Measurements from ENCODE around the gene RNF10. TPM values are rescaled to one million over a fixed set of nuclear protein-coding genes. Genes with fewer than 3 reads are reported as not detected.

Gene RNF10
- total and polyA plus RNA-seq, 12 donors: 218 to 778 (median 271) TPM

DNA sequence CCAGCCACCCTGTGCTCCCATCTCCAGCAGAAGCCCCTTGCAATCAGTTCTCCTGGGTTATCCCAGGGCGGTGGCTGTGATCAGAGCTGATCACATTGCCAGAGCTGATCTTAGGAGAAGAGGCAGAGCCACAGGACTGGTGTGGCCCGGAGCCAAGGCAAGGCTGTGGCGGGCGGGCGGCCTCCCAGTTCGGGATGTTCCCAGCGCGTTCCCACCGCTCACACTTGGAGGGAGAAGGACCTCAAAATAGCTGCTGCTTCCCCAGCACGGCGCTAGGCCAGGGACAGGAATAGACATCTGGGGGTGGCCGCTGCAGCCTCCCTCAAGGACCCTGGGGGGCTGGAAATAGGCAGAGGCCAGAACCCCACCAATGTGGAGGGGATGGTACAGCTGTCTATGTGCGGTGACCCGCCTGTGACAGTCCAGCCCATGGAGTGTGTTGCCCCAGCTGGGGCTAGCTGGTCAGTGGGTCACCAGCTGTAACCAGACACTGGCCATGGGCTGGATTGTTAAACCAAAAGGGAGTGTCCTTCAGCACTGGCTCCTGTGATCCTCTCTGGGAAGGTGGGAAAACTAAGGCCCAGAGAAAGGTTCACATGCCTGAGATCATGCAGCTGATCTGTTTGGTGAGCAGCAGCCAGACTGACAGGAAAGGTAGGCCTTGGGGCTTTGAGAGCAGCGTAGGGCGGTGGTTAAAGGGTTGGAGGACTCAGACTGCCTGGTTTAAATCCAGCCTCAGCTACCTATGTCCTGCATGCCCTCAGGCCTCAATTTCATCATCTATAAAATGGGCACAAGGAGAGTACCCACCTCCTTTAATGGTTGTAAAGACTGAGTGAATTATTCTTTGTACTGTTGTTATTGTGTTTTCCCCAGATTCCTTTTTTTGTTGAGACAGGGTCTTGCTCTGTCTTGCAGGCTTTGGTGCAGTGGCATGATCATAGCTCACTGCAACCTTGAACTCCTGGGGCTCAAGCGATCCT is 55.1 kb downstream of the RNF10 start:
- Histone ChIP-seq H3K4me1 (peaks cover 0 to 25% (median 12%) of the 10 kb centered on the region in 9 donors), H3K27ac (peak overlapping the region in 9 of 10 donors; percentile 49 to 84 (median 65)), H3K36me3 (no peaks in the 10 kb centered on the region), H3K9me3 (no peaks in the 10 kb centered on the region), H3K4me3 (no peak overlapping the region), H3K27me3 (peaks cover 0 to 16% (median 0%) of the 10 kb centered on the region in 7 donors)
- ATAC-seq (peak; percentile 57 to 97 (median 86)), DNase-seq (peak; percentile 68 to 84)
- WGBS, 2 donors: 37 to 44% methylated on average over 17 of the region's 17 CpGs
- intact Hi-C loops (cut with DNase I): loop anchor here in 5 of 10 donors (5.0 to 10.0 kb wide), 7 partner anchors 53 to 518 kb away; partner anchors contain the start of genes UNC119B (in 2 of the 5), CABP1 (in 1 of the 5) and HNF1A (in 1 of the 5)
- TF ChIP-seq, protein P1, sequence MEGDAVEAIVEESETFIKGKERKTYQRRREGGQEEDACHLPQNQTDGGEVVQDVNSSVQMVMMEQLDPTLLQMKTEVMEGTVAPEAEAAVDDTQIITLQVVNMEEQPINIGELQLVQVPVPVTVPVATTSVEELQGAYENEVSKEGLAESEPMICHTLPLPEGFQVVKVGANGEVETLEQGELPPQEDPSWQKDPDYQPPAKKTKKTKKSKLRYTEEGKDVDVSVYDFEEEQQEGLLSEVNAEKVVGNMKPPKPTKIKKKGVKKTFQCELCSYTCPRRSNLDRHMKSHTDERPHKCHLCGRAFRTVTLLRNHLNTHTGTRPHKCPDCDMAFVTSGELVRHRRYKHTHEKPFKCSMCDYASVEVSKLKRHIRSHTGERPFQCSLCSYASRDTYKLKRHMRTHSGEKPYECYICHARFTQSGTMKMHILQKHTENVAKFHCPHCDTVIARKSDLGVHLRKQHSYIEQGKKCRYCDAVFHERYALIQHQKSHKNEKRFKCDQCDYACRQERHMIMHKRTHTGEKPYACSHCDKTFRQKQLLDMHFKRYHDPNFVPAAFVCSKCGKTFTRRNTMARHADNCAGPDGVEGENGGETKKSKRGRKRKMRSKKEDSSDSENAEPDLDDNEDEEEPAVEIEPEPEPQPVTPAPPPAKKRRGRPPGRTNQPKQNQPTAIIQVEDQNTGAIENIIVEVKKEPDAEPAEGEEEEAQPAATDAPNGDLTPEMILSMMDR (IDR thresholded peaks at IDR 0.05): no peak

DNA sequence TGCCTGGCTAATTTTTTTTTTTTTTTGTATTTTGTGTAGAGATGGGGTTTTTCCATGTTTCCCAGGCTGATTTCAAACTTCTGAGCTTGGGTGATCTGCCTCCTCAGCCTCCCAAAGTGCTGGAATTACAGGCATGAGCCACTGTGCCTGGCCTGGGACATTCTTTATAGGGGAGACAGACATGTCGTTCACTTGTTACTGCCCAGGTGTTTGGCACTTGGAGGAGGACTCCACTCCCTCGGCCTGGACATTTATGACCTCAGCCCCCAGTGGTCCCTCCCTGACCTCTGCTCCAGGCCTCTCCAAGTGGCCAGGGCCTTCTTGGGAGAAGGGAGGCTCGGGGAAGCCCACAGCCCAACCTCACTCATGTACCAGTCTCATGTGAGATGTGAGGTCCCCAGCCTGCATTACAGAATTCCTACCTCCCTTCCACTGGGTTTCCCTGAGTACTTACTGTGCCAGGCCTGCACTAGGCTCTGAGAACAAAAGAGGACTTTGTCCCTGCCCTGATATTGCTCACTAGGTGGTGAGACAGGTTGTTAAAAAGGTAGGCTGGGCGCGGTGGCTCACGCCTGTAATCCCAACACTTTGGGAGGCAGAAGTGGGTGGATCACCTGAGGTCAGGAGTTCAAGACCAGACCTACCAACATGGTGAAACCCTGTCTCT is 56.7 kb downstream of the RNF10 start:
- TF ChIP-seq, protein P1 (IDR thresholded peaks at IDR 0.05): no peak
- no peaks in the 10 kb centered on the region for H3K9me3 ChIP-seq
- ATAC-seq: no peak
- H3K4me3 ChIP-seq: no peak overlapping the region
- DNase-seq: no peak
- H3K4me1 ChIP-seq: peaks cover 0 to 16% (median 7%) of the 10 kb centered on the region in 9 donors
- H3K36me3 ChIP-seq: no peaks in the 10 kb centered on the region
- no peaks in the 10 kb centered on the region for H3K27me3 ChIP-seq
- intact Hi-C loops (cut with DNase I): loop anchor here in 2 of 10 donors (10.0 kb wide), 2 partner anchors 504 to 514 kb away; no protein-coding TSS in a partner anchor
- 80 to 84% methylated on average over 6 of the region's 6 CpGs for WGBS, 2 donors
- H3K27ac ChIP-seq: no peak overlapping the region

DNA sequence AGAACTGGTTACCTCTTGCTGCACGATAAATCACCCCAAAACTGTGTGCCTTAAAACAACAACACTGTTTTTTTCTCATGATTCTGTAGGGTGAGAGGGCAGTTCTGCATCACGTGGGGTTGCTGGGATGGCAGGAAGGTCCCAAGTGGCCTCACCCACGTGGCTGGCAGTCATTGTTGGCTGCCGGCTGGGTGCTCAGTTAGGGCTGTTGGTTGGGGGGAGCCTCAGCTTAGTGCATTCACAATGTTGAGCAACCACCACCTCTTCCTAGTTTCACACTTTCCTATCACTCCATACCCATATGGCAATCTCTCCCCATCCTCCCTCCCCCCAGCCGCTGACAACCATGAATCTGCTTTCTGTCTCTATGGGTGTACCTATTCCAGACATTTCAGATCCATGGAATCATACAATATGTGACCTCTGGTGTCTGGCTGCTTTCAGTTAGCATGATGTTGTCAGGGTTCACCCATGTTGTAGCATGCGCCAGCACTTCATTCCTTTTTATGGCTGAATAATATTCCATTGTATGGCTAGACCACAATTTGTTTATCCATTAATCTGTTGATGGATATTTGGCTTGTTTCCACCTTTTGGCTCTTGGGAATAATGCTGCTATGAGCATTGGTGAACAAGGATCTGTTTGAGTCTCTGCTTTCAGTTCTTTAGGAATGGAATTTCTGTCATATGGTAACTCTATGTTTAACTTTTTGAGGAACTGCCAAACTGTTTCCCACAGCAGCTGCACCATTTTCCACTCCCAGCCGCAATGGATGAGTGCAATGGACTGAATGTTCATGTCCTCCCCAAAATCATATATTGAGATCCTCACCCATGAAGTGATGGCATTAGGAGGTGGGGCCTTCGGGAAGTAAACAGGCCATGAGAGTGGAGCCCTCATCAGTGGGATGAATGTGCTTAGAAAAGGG is 58.2 kb downstream of the RNF10 start:
- intact Hi-C loops (cut with DNase I): loop anchor here in 2 of 10 donors (10.0 kb wide), 2 partner anchors 502 to 512 kb away; no protein-coding TSS in a partner anchor

More for the DNA sequence above, 58.2 kb downstream of the RNF10 start:
- Histone ChIP-seq H3K27ac (no peak overlapping the region), H3K9me3 (no peaks in the 10 kb centered on the region), H3K4me1 (peaks cover 0 to 16% (median 7%) of the 10 kb centered on the region in 9 donors), H3K27me3 (no peaks in the 10 kb centered on the region), H3K4me3 (no peak overlapping the region), H3K36me3 (no peaks in the 10 kb centered on the region)
- TF ChIP-seq, protein P1 (IDR thresholded peaks at IDR 0.05): no peak
- no peak for ATAC-seq
- WGBS, 2 donors: 70 to 71% methylated on average over 8 of the region's 8 CpGs
- no peak for DNase-seq
